ENCODE measurements around the gene CIP2A.

The CIP2A gene

GRCh38 chr3:108555966-108556581 is 33.2 kb downstream of the CIP2A start:
- DNase-seq: no peak

- no peak for DNase-seq
These were observed 34.2 kb downstream of the CIP2A start for GRCh38 chr3:108554913-108555571.

- DNase-seq: no peak
These were observed 35.0 kb downstream of the CIP2A start for GRCh38 chr3:108554229-108554628.

GRCh38 chr3:108552267-108553159 is 36.7 kb downstream of the CIP2A start:
- DNase-seq: no peak

DNA sequence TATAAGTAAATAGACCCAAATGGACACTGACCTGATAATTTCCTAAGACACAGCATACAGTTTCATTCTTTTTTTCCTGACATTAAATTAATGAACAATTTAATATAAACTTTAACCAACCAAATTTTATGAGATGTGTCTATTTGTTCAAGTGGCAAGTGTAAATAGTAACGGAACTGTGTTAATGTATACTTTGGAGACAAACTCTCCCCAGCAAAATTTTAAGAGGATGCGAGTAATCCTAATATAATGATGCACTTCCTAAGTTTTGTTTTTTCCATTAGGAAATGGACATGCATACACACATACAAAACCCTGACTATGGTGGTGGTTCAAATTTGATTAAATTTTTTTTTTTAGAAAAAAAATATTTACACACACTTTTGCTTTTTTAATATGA is 40.4 kb downstream of the CIP2A start:
- DNase-seq: no peak

DNA sequence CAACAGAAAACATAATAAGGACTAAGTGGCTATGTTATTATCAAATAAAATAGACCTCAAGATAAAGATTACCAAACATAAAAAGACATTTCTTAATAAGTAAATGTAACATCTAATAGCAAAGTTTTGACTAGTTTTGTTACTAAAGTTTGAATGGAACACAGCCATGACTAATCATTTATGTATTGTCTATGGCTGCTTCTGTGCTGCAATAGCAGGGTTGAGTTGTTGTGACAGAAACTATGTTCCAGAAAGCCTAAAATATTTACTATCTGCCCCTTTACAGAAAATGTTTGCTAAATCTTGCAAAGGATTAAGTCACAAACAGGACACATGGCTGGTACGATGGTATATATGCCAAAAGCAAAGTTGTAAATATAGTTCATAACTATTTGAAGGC is 40.9 kb downstream of the CIP2A start:
- no peak for DNase-seq

- no peak for DNase-seq
These were observed 42.5 kb downstream of the CIP2A start for GRCh38 chr3:108546692-108547091.

GRCh38 chr3:108546247-108546646 is 43.0 kb downstream of the CIP2A start:
- DNase-seq: no peak

- no peak for DNase-seq
These were observed 51.2 kb downstream of the CIP2A start for GRCh38 chr3:108538083-108538482.

DNA sequence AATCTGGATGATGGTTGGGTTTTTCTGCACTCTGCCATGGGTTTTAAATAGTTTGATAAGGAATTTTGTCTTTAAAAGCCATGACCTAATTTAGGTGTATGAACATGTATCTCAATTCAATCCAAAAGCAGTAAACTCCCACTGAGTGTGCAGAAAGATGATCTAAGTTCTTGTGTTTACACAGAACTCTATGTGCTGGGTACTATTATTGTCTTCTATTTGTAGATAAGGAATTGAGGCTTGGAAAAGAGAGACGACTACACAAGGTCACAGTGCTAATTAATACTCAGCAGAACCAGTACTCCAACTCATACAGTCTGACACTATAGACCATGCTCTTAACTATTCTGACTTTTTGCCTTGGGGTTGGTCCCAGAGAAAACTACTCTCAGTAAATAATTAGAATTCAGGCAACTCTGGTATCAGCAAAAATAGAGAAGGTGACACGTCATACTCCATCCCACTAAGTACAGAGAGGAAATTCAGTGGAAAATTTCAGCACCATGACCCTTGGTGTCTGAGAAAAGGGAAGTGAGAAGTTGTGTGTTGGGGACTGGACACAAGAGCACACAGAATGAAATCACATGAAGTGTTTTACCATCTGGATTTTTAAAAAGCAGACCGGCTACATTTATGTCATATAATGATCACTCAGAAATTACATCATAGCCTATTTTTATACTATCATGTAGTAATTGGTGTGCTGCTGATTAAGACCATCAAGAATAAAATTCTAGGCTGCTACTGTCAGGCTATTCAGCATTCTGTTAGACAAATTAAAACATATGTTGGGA is 60.6 kb downstream of the CIP2A start:
- no peak for DNase-seq

- DNase-seq: no peak
These were observed 61.4 kb downstream of the CIP2A start for GRCh38 chr3:108527817-108528216.

- DNase-seq: no peak
These were observed 62.1 kb downstream of the CIP2A start for GRCh38 chr3:108527109-108527508.

DNA sequence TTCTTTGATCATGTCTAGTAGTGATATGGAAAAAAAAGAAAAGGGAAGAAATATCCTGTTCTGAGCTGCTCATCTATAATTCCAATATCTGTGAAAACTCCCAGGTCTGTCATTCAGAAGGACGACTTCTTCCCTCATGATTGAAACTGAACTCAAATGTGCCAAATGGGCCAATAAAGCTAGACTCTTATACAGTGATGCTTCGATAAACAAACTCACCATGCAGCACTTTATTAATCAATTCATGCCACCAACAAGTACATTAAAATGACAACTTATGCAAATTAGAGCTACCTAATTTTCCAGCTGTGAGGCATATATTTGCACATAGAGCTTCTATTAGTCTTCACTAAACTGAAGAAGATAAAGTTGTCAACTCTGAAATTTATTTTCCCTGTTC is 63.3 kb downstream of the CIP2A start:
- no peak for DNase-seq

DNA sequence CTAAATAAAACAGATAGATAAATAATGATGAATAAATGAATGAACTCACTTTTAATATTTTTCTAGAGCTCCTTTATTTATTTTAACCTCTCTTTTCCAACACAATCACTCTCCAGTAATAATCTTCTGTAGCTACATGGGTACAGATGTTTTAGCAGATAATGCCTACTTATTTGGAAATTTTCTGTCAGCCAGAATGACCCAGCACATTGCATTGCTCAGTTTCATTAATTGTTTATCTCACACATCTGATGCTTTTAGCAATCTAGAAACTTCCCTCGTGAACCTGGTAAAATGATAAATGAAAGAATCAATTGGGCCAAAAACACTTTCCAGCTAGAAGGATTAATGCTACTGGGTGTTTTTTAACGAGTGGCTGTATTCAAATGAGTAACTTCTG is 64.0 kb downstream of the CIP2A start:
- DNase-seq: no peak

DNA sequence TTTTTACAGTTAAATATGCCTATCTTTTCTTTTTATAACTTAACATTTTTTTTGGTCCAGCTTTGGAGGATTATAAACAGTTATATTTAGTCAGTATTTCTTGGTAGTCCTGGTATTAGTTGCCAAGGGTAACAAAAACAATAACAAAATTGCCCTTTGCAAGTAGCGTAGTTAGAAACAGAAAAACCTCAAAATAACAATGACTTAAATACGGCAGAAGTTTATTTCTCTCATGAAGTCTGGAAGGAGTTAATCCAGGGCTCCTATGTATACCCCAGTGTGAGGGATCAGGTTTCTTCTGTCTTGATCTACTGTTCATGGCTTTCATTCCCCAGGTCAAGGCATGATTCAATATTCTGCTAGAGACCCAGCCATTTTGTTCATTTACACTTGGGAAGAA is 64.7 kb downstream of the CIP2A start:
- no peak for DNase-seq

GRCh38 chr3:108518895-108519294 is 70.3 kb downstream of the CIP2A start:
- DNase-seq: no peak

- no peak for DNase-seq
These were observed 72.4 kb downstream of the CIP2A start for GRCh38 chr3:108516881-108517280.

DNA sequence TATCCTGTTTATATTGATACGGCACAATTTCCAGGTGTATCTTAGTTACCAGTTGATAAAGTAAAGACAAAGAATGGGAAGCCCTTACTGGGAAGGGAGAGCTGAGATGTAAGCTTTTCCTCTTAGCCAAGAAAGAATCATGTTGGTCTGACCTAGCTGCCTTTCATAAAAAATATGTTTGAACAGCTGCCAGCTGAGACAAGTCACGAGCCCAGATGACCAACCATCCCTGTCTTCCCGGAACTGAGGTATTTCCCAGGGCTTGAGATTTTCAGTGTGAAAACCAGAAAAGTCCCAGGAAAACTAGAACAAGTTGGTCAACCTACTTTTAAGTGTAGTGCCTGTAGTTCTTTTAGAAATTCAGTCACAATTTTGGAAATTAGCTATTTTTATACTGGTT is 75.3 kb downstream of the CIP2A start:
- DNase-seq: no peak

DNA sequence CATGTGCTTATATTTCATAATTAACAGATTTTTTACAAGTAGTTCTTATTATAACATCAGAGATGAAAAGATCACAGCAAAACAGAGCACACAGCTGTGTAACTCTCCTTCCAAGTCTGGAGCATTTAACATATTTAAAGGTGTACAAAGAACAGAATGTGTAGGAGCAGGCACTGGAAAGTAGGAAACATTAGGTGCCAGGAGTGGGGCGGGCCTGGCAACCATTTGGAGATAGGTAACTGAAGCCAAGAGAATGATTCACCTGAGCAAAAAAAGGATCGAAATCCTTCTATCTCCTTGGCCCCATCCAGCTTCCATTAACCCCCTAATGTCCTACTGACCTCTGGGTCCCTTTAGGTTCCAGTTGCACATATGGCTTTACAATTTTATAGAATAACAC is 76.6 kb downstream of the CIP2A start:
- no peak for DNase-seq

DNA sequence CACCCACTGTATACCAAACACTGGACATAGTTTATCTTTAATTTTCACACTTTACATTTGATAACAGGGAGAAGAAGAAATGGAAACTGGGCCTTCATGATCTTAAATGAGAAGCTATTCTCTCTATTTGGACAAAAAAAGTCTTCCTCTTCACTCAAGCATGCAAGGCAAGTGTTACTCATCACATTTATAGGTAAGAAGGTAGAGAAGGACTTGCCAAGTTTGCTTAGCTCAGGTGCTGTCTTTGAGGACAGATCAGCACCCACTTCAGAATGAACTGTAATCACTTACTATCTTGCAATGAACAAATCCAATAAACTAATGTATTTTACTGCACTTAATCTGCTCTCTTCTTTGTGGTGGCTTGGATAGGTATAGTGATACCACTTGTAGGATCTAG is 77.7 kb downstream of the CIP2A start:
- DNase-seq: no peak

- DNase-seq: no peak
These were observed 78.2 kb downstream of the CIP2A start for GRCh38 chr3:108511055-108511454.

- no peak for DNase-seq
These were observed 78.7 kb downstream of the CIP2A start, which contains the start of gene MYH15 for GRCh38 chr3:108510496-108510895. TSS of gene MYH15 (minus strand) at chr3:108510596. CDS start at chr3:108510530, 66 bp downstream.

DNA sequence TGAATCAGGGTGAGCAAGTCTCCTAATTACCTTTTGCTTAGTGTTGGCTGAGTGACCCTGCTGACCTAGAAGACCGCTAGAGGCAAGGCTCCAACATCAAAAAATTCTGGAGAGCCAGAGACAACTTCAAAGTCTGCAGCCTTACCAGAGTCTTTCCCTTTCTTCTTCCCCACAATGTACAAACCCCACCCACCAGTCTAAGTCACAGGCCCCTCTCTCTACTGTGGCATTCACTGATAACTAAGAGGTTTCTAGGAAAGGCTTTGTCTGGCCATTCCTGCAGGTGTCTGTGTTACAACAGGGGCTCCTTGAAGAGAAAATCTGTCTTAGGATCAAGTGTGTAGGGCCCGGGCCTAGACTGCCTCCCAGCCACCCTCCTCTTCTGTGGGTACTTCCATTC is 79.4 kb downstream of the CIP2A start:
- no peak for DNase-seq
